GM12878 (cell line): ENCODE results near the gene SUZ12.
"Not testable (repeated sequence)": the region's sequence is repeated elsewhere in the genome, so short reads cannot be mapped to it uniquely, and the experiment has no call there.

Source experiments
- BHLHE40 ChIP-seq, 2 experiments: fragments of 450-650 bp in 1 of 2; IDR thresholded peaks; 2 replicates each; pipeline ENCODE4 v1.6.1; 2011 to 2017; ENCODE audit warnings: low read depth in 2 of 2, borderline replicate concordance in 1 of 2, improper control_type of control experiment in 1 of 2, low read length in 1 of 2, mild to moderate bottlenecking in 1 of 2
- CHD2 ChIP-seq: IDR thresholded peaks from 2 replicates; pipeline ENCODE4 v1.6.1; 2011; ENCODE audit warnings: low read depth, low read length, improper control_type of control experiment, borderline replicate concordance
- NR2C1 ChIP-seq: fragments of 450-650 bp; IDR thresholded peaks from 2 replicates; pipeline ENCODE4 v1.6.1; 2017; ENCODE audit warnings: antibody characterized with exemption, mild to moderate bottlenecking, moderate library complexity
- POLR2A ChIP-seq: IDR thresholded peaks from 2 replicates; pipeline ENCODE4 v1.6.1; 2011; ENCODE audit warnings: low read depth, mild to moderate bottlenecking, low read length
- YY1 ChIP-seq: IDR thresholded peaks from 2 replicates; pipeline ENCODE4 v1.6.1; 2011; ENCODE audit warnings: low read depth, mild to moderate bottlenecking, low read length

DNA sequence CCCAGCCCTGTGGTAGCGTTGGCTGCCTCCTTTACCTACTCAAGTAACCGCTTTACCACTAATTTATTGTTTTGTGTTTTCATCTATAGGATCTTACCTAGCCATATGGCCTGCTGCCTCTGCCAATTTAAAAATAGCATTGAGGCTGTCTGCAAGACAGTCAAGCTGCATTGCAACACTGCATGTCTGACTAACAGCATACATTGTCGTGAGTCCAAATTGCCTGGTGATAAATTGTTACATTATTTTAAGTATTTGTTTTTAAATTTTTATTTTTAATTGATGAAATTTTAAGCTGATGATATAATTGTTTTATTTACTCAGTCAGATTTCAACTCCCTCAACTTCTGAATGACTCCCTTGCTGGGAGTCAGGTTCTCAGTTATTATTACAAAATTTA lies 108.8 kb downstream of the SUZ12 start:
- not testable (repeated sequence) for TF ChIP-seq CHD2; NR2C1; YY1; POLR2A; BHLHE40 (IDR thresholded peaks at IDR 0.05; ENCODE audit: borderline replicate concordance in 1 of 2, low read depth in 2 of 2, low read length in 1 of 2)
